Panc1 (cell line): ENCODE measurements around the gene C13orf46. TPM values are rescaled to one million over a fixed set of nuclear protein-coding genes. Genes with fewer than 3 reads are reported as not detected.

Source experiments
- ATAC-seq: fragments of 200-7000 bp; cut with Tn5 transposase; 2 replicates; pipeline ENCODE4 v1.9.1; 2020; ENCODE audit warnings: mild to moderate bottlenecking, moderate library complexity
- BruUV-seq: library from RNA; stranded (reverse); fragments of 400-500 nt; replicated peaks from 2 replicates; lab custom pipeline; 2021; lab: Mats Ljungman, UMichigan
- CTCF ChIA-PET: fragments of 300-600 bp; sonication (Branson Sonifier 250); formaldehyde crosslinking; loops from one replicate; lab custom pipeline; 2022; ENCODE audit warnings: antibody characterized with exemption; lab: Charles Lee
- POLR2A ChIA-PET: fragments of 300-600 bp; sonication (Branson Sonifier 250); formaldehyde crosslinking; loops from one replicate; lab custom pipeline; 2022; ENCODE audit warnings: antibody characterized with exemption; lab: Charles Lee
- DNase-seq: peaks from one replicate; pipeline ENCODE4 v3.0.0-alpha.2; 2010; ENCODE audit warnings: low read depth, low spot score
- H3K27ac ChIP-seq: 2 replicates; pipeline ENCODE4 v1.5.1; 2011; ENCODE audit warnings: mild to moderate bottlenecking, low read length, inconsistent platforms
- H3K27me3 ChIP-seq: fragments of 200-500 bp; sonication (Bioruptor generic); 2 replicates; pipeline ENCODE4 v1.6.0; 2014; ENCODE audit warnings: low read length, inconsistent platforms; ENCODE audit not compliant: control insufficient read depth, insufficient read depth
- H3K36me3 ChIP-seq: fragments of 200-500 bp; sonication (Bioruptor generic); 2 replicates; pipeline ENCODE4 v1.5.1; 2014; ENCODE audit warnings: inconsistent platforms, mild to moderate bottlenecking, low read length, moderate library complexity; ENCODE audit not compliant: control insufficient read depth, insufficient read depth
- H3K4me1 ChIP-seq: 2 replicates; pipeline ENCODE4 v1.5.1; 2011; ENCODE audit warnings: inconsistent platforms, mild to moderate bottlenecking, low read length, moderate library complexity; ENCODE audit not compliant: control insufficient read depth, insufficient read depth
- H3K4me3 ChIP-seq, 2 experiments: 2 replicates each; pipeline ENCODE4 v1.5.1; 2011 to 2012; ENCODE audit warnings: low read depth in 2 of 2, low read length in 2 of 2, mild to moderate bottlenecking in 2 of 2, inconsistent platforms in 1 of 2, moderate library complexity in 1 of 2
- H3K9me3 ChIP-seq: fragments of 200-500 bp; sonication (Bioruptor generic); 2 replicates; pipeline ENCODE4 v1.5.1; 2014; ENCODE audit warnings: low read depth, mild to moderate bottlenecking, inconsistent platforms, low read length, moderate library complexity; ENCODE audit not compliant: control insufficient read depth, insufficient read depth
- CTCF ChIP-seq: fragments of 450-650 bp; IDR thresholded peaks from 2 replicates; pipeline ENCODE4 v1.5.1; 2017; ENCODE audit warnings: mild to moderate bottlenecking
- POLR2AphosphoS5 ChIP-seq: IDR thresholded peaks from 2 replicates; pipeline ENCODE4 v1.6.1; 2012; ENCODE audit warnings: mild to moderate bottlenecking, low read depth, low read length, moderate library complexity
- SIN3A ChIP-seq: IDR thresholded peaks from 2 replicates; pipeline ENCODE4 v1.6.1; 2012; ENCODE audit warnings: low read depth, mild to moderate bottlenecking, low read length, moderate library complexity, borderline replicate concordance; ENCODE audit not compliant: insufficient read depth
- TCF7L2 ChIP-seq: IDR thresholded peaks from 2 replicates; pipeline ENCODE4 v1.6.1; 2011; ENCODE audit warnings: mild to moderate bottlenecking, low read depth, low read length, inconsistent platforms
- in situ Hi-C: cut with HindIII; loops from 2 replicates; pipeline ENCODE4 v1.10.0; 2016; ENCODE audit warnings: low sequenced_read_pairs, low pct_unique_long_range_greater_than_20kb
- intact Hi-C: fragments of 100-400 bp; cut with micrococcal nuclease; formaldehyde crosslinking; loops from one replicate; pipeline ENCODE4 v1.10.0; 2022; ENCODE audit not compliant: unreplicated experiment
- total RNA-seq: library from RNA; stranded (reverse); gene quantifications from one replicate; pipeline ENCODE4 v1.2.1, GENCODE V29; 2021; ENCODE audit not compliant: unreplicated experiment
- TF ChIP-seq, protein P1 (sequence below), 2 experiments: IDR thresholded peaks; 2 replicates each; pipeline ENCODE4 v1.6.1; 2011 to 2012; ENCODE audit warnings: low read depth in 2 of 2, control low read depth in 1 of 2, low read length in 1 of 2, mild to moderate bottlenecking in 1 of 2, moderate library complexity in 1 of 2; ENCODE audit not compliant: insufficient read depth in 1 of 2

C13orf46 gene
- total RNA-seq, 1 experiment from 2014 or later: 2.6 TPM

DNA sequence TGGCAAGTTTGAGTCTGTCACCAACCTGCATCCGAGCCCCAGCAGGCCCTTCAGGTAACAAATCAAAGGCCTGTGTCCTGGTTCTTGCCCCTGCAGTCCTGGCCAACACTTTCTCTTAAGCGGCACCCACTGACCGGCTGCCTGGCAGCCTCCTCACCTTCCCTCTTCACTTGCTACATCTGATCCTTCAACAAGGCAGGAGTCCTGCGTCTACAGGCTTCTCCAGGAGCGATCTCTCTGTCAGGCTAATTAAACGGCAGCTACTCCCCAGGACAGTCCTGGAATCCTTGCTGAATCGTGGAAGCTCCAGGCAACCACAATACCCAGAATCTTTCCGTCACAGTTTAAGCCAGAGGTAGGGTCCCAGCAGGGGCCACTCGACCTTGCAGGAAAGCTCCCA lies 68.9 kb downstream of the C13orf46 start:
- Histone ChIP-seq H3K36me3 (no peaks in the 10 kb centered on the region), H3K27me3 (no peaks in the 10 kb centered on the region), H3K9me3 (no peaks in the 10 kb centered on the region), H3K27ac (no peak overlapping the region), H3K4me1 (no peaks in the 10 kb centered on the region), H3K4me3 (no peak overlapping the region)
- intact Hi-C loops: no loop called here
- no peak for DNase-seq
- ATAC-seq: no peak
- no TSS peak for BruUV-seq
- ChIA-PET POLR2A (no interaction called here), CTCF (no interaction called here)
- in situ Hi-C loops: no loop called here
- no peak for TF ChIP-seq SIN3A
- no peak for TF ChIP-seq TCF7L2
- TF ChIP-seq, protein P1, sequence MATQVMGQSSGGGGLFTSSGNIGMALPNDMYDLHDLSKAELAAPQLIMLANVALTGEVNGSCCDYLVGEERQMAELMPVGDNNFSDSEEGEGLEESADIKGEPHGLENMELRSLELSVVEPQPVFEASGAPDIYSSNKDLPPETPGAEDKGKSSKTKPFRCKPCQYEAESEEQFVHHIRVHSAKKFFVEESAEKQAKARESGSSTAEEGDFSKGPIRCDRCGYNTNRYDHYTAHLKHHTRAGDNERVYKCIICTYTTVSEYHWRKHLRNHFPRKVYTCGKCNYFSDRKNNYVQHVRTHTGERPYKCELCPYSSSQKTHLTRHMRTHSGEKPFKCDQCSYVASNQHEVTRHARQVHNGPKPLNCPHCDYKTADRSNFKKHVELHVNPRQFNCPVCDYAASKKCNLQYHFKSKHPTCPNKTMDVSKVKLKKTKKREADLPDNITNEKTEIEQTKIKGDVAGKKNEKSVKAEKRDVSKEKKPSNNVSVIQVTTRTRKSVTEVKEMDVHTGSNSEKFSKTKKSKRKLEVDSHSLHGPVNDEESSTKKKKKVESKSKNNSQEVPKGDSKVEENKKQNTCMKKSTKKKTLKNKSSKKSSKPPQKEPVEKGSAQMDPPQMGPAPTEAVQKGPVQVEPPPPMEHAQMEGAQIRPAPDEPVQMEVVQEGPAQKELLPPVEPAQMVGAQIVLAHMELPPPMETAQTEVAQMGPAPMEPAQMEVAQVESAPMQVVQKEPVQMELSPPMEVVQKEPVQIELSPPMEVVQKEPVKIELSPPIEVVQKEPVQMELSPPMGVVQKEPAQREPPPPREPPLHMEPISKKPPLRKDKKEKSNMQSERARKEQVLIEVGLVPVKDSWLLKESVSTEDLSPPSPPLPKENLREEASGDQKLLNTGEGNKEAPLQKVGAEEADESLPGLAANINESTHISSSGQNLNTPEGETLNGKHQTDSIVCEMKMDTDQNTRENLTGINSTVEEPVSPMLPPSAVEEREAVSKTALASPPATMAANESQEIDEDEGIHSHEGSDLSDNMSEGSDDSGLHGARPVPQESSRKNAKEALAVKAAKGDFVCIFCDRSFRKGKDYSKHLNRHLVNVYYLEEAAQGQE (IDR thresholded peaks at IDR 0.05; ENCODE audit: insufficient read depth in 1 of 2, low read depth in 2 of 2, low read length in 1 of 2): no peak
- no peak for TF ChIP-seq CTCF
- TF ChIP-seq POLR2AphosphoS5: no peak

DNA sequence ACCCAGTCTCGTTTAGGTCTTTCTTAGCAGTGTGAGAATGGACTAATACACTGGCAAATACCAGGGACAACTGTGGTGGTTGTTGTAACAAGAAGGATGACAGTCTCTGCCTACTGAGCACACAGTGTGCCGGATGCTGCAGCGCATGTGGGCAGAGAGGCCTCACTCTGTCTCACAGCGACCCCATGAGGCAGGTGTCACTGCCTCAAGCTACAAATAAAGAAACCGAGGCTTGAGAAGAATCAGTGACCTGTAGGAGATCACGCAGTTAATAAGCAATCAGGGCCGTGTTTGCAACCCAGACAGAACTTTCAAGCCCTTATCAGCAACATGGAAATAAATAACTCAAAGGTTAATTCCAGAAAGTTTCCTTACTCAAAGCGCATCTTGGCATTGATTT lies 69.5 kb downstream of the C13orf46 start:
- no peak overlapping the region for H3K27ac ChIP-seq
- intact Hi-C loops (no loop called here), in situ Hi-C loops (no loop called here)
- no TSS peak for BruUV-seq
- ChIA-PET CTCF (no interaction called here), POLR2A (no interaction called here)
- H3K4me3 ChIP-seq: no peak overlapping the region
- H3K4me1 ChIP-seq: no peaks in the 10 kb centered on the region
- ATAC-seq (peak; percentile 90), DNase-seq (peak; percentile 13)
- no peaks in the 10 kb centered on the region for H3K36me3 ChIP-seq
- no peaks in the 10 kb centered on the region for H3K9me3 ChIP-seq
- TF ChIP-seq SIN3A (no peak), CTCF (peak; percentile 65)
- no peaks in the 10 kb centered on the region for H3K27me3 ChIP-seq

DNA sequence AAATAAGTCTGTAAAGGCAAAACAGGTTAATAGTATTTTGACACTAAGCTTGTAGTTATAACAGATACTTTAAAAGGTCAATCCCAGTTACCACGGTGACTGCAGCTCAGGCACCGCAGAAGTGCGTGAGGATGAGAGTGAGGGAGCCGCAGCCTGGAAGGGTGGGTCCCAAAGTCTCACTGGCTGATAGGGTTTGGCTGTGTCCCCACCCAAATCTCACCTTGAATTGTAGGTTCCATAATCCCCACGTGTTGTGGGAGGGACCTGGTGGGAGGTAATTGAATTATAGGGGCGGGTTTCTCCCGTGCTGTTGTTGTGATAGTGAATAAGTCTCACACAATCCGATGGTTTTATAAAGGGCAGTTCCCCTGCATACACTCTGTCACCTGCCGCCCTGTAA lies 70.0 kb downstream of the C13orf46 start:
- Histone ChIP-seq H3K27ac (no peak overlapping the region), H3K27me3 (no peaks in the 10 kb centered on the region), H3K4me3 (no peak overlapping the region), H3K9me3 (no peaks in the 10 kb centered on the region), H3K36me3 (no peaks in the 10 kb centered on the region), H3K4me1 (no peaks in the 10 kb centered on the region)
- POLR2A ChIA-PET: no interaction called here
- CTCF ChIA-PET: no interaction called here
- no peak for ATAC-seq
- no peak for DNase-seq
- in situ Hi-C loops: no loop called here
- intact Hi-C loops: no loop called here
- BruUV-seq: no TSS peak
- TF ChIP-seq CTCF (no peak), SIN3A (no peak), POLR2AphosphoS5 (no peak), TCF7L2 (no peak)
- TF ChIP-seq, protein P1 (IDR thresholded peaks at IDR 0.05; ENCODE audit: insufficient read depth in 1 of 2, low read depth in 2 of 2, low read length in 1 of 2): no peak
